NCI-H2227 treated with DMSO at 0.1 percent for 48 hours (cell line): ENCODE measurements around the gene ZSCAN2.
A peak's percentile ranks its signal among the peaks of the same experiment; 100 is the strongest.

Experiments
- DNase-seq: peaks from one replicate; lab custom pipeline; 2025; lab: John Stamatoyannopoulos, UW

Gene ZSCAN2

DNA sequence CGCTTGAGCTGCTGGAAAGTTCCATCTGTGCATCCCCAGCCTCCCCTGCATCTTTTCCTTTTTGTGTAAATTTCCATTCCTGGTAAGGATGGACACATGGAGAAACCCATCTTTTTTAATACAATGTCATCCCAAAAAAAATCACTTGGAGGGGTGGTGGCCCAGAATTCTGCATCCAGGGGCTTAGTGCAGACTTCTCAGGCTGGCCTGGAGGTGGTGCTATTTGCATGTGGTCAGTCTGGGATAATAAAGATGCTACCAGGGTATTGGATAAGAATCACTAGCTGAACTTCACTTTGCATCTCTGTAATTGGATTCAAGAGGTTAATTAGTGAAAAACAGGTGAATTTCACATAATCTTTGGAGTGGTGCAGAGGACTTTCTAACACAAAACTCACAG is 1.8 kb upstream of the ZSCAN2 start:
- no peak for DNase-seq

DNA sequence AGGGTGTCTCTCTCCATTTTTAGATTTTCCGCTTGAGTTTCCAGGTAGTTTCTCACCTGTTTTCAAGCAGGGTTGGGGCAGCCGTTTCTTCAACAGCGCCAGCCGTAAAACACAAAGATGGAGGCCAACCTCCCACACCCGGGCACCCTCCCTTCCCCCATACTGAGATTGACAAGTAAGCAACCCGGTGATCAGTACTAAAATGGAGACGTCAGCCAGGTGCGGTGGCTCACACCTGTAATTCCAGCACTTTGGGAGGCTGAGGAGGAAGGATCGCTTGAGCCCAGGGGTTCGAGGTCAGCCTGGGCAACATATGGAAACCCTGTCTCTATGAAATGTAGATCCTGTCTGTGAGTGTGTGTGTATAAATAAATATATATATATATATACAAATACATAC is 903 bp upstream of the ZSCAN2 start:
- DNase-seq: no peak

DNA sequence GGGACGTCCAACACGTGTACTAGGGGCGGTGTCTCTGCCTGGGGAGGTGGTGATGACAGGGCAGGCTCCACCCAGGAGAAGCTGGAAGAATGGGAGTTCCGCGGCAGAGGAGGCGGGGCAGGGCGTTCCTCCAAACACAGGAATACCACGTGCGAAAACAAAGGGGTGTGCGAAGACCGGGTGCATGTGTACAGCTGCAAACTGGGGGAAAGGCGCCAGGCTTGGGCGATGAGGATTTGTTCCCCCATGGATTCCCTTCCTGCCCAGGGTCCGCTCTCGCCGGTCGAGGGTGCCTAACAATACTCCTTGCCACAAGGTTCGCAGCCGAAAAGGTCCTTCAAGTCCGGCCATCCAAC is 500 bp upstream of the ZSCAN2 start:
- DNase-seq: peak; percentile 73

DNA sequence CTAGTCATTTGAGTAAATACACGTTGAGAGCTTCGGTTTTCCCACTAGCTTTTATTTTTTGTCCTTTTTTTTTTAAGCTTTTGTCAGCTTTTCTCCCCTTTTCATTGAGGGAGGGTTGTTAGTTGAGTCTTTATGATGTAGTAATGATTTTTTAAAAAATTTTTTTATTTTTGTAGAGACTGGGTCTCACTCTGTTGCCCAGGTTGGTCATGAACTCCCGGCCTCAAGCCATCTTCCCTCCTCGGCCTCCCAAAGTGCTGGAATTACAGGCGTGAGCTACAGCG is 688 bp downstream of the ZSCAN2 start:
- DNase-seq: no peak

GRCh38 chr15:84603630-84604379 is 3.0 kb downstream of the ZSCAN2 start:
- DNase-seq: no peak

DNA sequence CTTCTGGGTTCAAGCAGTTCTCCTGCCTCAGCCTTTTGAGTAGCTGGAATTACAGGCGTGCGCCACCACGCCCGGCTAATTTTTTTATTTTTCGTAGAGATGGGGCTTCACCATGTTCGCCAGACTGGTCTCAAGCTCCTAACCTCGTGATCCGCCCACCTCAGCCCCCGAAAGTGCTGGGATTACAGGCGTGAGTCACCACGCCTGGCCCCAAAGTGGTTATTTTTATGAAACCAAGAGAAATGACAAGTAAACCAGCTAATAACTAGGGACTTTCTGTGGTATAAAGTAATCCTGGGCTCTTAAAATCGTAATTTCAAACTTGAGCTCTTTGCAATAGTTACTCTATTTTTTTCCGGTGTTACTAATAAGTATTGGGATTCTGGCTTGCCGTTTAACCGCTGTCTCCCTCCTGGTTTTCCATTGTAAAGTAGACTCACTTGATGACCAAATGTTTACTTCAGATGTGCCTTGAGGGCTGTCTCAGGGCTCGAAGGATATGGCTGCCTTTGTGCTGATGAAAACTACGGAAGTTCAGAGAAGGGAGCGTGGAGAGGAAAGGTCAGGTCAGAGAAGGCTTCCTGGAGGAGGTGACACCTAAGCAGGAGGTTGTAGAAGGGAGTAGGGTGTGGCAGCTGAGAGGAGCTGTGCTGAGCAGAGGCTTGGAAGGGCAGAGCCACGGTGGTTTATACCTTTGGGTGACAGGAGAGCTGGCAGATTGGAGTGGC is 4.2 kb downstream of the ZSCAN2 start:
- no peak for DNase-seq

DNA sequence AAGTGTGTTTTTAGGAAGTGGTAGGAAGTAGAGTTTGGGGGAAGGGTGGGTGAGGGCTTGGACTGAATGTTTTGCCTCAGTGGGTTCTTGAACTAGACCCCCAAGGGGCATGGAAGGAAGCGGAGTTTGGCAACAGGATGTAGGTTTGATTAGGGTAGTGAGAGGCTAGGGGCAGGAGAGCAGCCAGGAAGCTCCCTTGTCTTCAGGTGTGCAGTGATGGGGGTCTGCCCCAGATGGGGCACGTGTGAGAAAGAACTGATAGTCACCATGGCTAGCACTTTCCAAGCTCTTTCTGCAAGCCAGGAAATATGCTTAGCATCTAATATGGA is 4.7 kb downstream of the ZSCAN2 start:
- DNase-seq: no peak

GRCh38 chr15:84606653-84607120 is 5.9 kb downstream of the ZSCAN2 start:
- DNase-seq: no peak

DNA sequence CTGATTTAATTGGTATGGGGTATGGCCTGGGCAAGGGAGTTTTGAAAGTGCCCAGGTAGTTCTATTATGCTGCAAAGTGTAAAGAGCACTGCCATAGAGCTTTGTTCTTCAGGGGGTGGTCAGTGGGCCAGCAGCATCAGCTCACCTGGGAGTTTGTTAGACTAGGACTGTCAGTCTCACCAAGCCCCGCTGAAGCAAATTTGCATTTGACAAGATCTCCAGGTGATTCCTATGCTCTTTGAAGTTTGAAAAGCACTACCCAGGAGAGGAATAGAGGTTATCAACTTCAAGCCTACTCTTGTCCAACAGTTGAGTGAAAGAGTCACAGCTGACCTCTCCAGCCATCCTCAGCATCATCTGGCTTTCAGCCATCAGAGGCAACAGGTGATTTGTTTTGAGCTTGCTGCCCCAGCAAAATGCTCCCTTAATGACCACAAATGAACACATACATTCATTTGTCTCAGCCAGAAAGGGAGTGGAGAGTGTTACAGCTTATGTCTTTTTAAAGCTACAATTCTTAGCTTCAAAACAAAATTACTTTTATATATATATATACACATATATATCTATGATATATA is 8.0 kb downstream of the ZSCAN2 start:
- DNase-seq: no peak

DNA sequence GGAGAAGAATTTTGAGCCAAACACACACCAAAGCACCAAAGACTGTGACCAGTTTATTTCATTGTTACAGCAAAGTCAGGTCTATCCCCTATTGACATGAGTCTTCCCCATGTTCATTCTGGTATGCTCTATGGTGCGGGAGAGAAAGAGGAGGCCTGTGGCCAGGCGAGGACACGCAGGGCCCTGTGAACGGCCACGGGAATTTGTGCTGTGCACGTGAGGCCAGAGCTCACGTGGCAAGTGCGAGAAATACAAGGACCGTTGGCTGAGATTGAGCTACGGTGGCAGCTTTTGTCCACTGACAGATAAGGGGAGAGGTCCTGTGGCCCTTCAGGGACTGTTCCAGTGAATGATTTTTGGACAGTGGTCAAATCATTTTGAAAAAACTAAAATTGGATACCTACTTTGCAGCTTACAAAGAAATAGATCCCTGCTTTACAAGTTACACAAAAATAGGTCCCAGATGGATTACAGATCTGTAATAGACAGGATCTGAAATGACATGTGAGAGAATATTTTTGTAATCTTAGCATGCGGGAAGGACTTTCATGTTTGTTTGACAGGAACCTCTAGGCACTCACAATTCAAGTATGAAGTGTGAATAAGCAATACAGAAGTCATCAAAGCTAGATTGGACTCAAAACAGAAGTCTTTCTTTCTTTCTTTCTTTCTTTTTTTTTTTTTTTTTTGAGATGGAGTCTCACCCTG is 9.2 kb downstream of the ZSCAN2 start:
- DNase-seq: no peak

GRCh38 chr15:84611631-84612030 is 10.8 kb downstream of the ZSCAN2 start:
- DNase-seq: no peak

- DNase-seq: no peak
These were observed 15.4 kb downstream of the ZSCAN2 start for GRCh38 chr15:84616235-84616634.

DNA sequence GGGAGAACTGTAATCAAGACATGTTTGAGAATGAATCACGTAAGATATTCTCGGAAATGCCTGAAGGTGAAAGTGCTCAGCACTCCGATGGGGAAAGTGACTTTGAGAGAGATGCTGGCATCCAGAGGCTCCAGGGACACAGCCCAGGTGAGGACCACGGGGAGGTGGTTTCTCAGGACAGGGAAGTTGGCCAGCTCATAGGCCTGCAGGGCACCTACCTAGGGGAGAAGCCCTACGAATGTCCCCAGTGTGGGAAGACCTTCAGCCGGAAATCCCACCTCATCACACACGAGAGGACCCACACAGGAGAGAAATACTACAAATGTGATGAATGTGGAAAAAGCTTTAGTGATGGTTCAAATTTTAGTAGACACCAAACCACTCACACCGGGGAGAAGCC is 19.8 kb downstream of the ZSCAN2 start:
- DNase-seq: no peak

GRCh38 chr15:84621358-84621979 is 20.7 kb downstream of the ZSCAN2 start:
- DNase-seq: no peak

- no peak for DNase-seq
These were observed 23.6 kb downstream of the ZSCAN2 start for GRCh38 chr15:84624359-84624758.

DNA sequence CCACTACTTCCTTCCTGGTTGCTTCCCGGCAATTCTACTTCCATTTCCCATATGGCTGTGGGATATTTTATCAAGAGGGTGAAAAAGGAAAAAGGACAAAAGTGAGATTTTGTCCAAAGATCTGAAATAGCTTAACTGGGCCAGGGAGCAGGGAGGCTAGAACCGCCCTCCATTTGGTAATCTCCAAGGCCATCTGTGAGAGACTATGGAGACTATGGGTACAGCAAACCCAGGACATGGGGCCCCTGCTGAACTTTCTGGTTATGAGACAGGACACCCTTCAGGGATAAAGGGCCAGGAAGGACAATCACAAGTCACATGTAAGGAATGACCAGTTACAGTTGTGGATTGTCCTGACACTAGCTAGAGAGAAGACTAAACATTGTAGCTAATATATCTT is 24.3 kb downstream of the ZSCAN2 start:
- DNase-seq: no peak

DNA sequence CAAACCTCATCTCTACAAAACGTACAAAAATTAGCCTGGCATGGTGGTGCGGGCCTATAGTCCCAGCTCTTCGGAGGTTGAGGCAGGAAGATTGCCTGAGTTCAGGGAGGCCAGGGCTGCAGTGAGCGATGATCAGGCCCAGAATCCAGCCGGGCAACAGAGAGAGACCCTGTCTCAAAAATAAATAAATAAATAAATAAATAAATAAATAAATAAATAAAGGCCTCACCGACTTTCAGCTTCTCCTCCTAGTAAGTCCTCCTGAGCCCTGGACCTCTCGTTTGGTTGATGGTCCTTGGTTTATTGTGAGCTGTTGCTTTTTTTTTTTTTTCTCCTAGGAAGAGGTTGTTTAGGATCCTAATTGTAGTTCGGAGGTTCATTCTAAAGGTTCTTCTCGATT is 28.2 kb downstream of the ZSCAN2 start:
- no peak for DNase-seq

DNA sequence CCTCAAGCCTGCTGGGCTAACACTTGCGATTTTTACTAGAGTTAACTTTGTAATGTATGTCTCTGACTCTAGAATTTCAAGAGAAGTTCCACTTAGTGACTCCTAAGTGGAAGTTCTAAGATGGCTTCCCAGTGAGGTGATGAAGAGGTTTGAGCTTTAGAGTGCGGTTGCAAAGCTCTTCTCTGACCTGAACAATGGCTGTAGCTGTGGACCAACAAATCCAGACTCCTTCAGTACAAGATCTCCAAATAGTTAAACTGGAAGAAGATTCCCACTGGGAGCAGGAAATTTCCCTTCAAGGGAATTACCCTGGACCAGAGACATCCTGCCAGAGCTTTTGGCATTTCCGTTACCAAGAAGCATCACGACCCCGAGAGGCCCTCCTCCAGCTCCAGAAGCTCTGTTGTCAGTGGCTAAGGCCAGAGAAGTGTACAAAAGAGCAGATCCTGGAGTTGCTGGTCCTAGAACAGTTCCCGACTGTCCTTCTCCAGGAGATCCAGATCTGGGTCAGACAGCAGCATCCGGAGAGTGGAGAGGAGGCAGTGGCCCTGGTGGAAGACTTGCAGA is 31.0 kb downstream of the ZSCAN2 start:
- no peak for DNase-seq

GRCh38 chr15:84633311-84634227 is 32.8 kb downstream of the ZSCAN2 start:
- peak; percentile 12 for DNase-seq

DNA sequence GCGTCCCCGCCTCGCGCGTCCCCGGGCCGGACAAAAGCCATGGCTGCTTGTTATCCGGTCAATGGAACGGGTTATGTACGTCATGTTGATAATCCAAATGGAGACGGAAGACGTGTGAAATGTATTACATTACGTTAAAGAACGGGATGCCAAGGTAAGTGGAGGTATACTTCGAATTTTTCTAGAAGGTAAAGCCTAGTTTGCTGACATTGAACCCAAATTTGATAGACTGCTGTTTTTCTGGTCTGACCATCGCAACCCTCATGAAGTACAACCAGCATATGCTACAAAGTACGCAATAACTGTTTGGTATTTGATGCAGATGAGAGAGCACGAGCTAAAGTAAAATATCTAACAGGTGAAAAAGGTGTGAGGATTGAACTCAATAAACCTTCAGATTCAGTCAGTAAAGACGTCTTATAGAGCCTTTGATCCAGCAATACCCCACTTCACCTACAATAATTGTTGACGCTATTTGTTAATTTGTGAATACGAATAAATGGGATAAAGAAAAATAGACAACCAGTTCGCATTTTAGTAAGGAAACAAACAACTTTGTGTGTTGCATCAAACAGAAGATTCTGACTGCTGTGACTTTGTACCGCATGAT is 33.5 kb downstream of the ZSCAN2 start:
- no peak for DNase-seq

- no peak for DNase-seq
These were observed 37.3 kb downstream of the ZSCAN2 start for GRCh38 chr15:84638103-84638502.
